ENCODE results near the gene CA5B.
"Not testable (repeated sequence)": the region's sequence is repeated elsewhere in the genome, so short reads cannot be mapped to it uniquely, and the experiment has no call there.

CA5B gene

GRCh38 chrX:15737959-15738902 lies at the start of gene CA5B:
TSS of gene CA5B (plus strand) at chrX:15738270. CDS start at chrX:15750024, 11,754 bp downstream.
- no peak for TF ChIP-seq CTCF (IDR thresholded peaks at IDR 0.05; ENCODE audit: low read depth, low read length, missing control alignments)
- H3K4me3 ChIP-seq (ENCODE audit: low read depth, low read length) = peak within 1 kb of the TSS; percentile 44
- DNase-seq (ENCODE audit: low read depth) = peak; percentile 77

- H3K4me3 ChIP-seq (ENCODE audit: low read depth, low read length) = no peak overlapping the region
- no peak for DNase-seq (ENCODE audit: low read depth)
- TF ChIP-seq CTCF (IDR thresholded peaks at IDR 0.05; ENCODE audit: low read depth, low read length, missing control alignments) = no peak
Measured at GRCh38 chrX:15694941-15695451, 43.1 kb upstream of the CA5B start.

- TF ChIP-seq CTCF (IDR thresholded peaks at IDR 0.05; ENCODE audit: low read depth, low read length, missing control alignments) = no peak
- DNase-seq (ENCODE audit: low read depth) = no peak
- H3K4me3 ChIP-seq (ENCODE audit: low read depth, low read length) = no peak overlapping the region
Measured at GRCh38 chrX:15696516-15696915, 41.6 kb upstream of the CA5B start.

GRCh38 chrX:15702488-15703371 lies 35.3 kb upstream of the CA5B start:
- DNase-seq (ENCODE audit: low read depth) = no peak
- no peak for TF ChIP-seq CTCF (IDR thresholded peaks at IDR 0.05; ENCODE audit: low read depth, low read length, missing control alignments)
- H3K4me3 ChIP-seq (ENCODE audit: low read depth, low read length) = no peak overlapping the region

GRCh38 chrX:15703809-15704208 lies 34.3 kb upstream of the CA5B start:
- not testable (repeated sequence) for DNase-seq (ENCODE audit: low read depth); H3K4me3 ChIP-seq (ENCODE audit: low read depth, low read length)

GRCh38 chrX:15704273-15704672 lies 33.8 kb upstream of the CA5B start:
- not testable (repeated sequence) for DNase-seq (ENCODE audit: low read depth); H3K4me3 ChIP-seq (ENCODE audit: low read depth, low read length)

GRCh38 chrX:15714529-15714928 lies 23.5 kb upstream of the CA5B start:
- TF ChIP-seq CTCF (IDR thresholded peaks at IDR 0.05; ENCODE audit: low read depth, low read length, missing control alignments) = no peak
- no peak for DNase-seq (ENCODE audit: low read depth)
- H3K4me3 ChIP-seq (ENCODE audit: low read depth, low read length) = no peak overlapping the region

All from GM12864 (cell line).